Retinal pigment epithelial cell (primary cell): ENCODE measurements around the gene SPTBN5.

ENCODE experiments used
- DNase-seq: peaks from one replicate; pipeline ENCODE4 v3.0.0-alpha.2; 2010; ENCODE audit warnings: low read depth
- H3K4me3 ChIP-seq: 2 replicates; pipeline ENCODE4 v1.5.1; 2011; ENCODE audit warnings: mild to moderate bottlenecking, low read length, control low read depth, moderate library complexity
- CTCF ChIP-seq: conservative IDR thresholded peaks from 2 replicates; pipeline ENCODE4 v1.5.1; 2011; ENCODE audit warnings: low read depth, low read length, control low read depth, inconsistent platforms

The SPTBN5 gene

GRCh38 chr15:41897363-41897799 is 3.5 kb upstream of the SPTBN5 start:
- no peak for DNase-seq
- TF ChIP-seq CTCF, result no peak
- no peak overlapping the region for H3K4me3 ChIP-seq

DNA sequence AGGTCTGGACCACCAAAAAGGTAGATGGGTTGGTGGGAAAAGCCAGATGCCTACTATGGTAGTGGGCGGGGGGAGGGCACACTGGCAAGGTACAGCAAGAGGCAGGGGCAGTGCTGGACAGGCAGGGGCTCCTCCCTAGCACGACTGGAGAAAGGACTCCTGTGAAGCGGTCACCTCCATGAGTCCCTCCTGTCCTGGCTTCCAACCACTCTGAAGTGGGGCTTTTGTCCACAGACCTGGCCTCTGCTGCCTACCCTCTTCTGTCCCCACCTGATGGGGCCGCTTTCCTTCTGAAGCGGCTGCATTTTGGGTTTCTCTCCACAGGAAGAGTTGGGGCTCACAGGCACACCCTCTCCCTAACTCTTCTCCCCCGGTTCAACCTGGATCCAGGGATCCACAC is 2.7 kb upstream of the SPTBN5 start:
- no peak for DNase-seq

GRCh38 chr15:41895957-41896356 is 2.1 kb upstream of the SPTBN5 start:
- H3K4me3 ChIP-seq, result no peak overlapping the region
- no peak for DNase-seq
- no peak for TF ChIP-seq CTCF

More for the DNA sequence above, 2.7 kb upstream of the SPTBN5 start:
- no peak overlapping the region for H3K4me3 ChIP-seq
- no peak for TF ChIP-seq CTCF

DNA sequence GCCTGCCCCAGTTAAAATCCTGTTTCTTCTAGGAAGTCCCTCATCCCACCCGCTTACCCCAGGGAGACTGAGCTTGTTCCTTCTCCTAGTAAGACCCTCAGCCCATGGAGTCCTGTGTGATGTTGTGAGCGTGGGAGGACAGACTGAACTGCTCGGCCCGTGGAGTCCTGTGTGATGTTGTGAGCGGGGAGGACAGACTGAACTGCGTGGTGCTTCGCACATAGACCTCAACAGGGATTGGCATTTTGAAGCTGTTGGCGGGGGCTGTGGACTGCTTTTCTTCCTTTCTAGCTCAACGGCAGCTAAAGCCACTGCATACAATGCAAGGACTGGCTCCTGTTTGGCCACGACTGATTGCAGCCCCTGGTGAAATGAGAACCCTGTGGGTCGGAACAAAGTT is 1.6 kb upstream of the SPTBN5 start:
- DNase-seq, result no peak
- no peak overlapping the region for H3K4me3 ChIP-seq
- TF ChIP-seq CTCF, result no peak

DNA sequence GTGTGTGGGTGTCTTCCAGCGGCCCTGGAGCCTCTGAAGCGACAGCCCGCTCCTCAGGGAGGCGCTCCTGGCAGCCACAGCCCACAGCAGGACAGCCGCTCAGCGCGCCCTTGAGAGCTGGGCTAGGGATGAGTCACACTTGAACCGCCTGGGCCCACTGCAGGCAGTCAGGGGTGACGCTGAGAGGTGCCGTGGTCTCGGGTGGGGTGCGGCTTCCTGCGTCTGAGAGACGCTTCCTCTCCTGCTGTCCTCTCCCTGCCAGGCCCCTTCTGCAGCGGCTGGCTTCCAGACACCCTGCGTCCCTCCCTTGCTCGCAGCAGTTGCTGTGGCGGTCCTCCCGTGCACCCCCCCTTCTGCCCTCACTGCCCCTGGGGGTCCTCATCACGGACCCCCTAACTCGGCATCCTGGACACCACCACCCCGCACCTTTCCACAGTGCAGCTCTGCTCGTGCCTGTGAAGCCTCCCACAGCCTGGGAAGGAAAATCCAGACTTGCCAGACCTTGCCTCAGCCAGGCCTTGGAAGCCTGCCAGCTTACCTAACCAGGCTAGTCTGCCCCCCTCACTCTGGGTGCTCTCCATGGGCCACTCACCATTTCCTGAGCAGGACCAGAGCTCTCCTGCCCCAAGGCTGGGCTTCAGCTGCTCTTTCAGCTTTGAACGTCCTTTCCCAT is 1.1 kb upstream of the SPTBN5 start:
- no peak overlapping the region for H3K4me3 ChIP-seq
- no peak for TF ChIP-seq CTCF
- no peak for DNase-seq

DNA sequence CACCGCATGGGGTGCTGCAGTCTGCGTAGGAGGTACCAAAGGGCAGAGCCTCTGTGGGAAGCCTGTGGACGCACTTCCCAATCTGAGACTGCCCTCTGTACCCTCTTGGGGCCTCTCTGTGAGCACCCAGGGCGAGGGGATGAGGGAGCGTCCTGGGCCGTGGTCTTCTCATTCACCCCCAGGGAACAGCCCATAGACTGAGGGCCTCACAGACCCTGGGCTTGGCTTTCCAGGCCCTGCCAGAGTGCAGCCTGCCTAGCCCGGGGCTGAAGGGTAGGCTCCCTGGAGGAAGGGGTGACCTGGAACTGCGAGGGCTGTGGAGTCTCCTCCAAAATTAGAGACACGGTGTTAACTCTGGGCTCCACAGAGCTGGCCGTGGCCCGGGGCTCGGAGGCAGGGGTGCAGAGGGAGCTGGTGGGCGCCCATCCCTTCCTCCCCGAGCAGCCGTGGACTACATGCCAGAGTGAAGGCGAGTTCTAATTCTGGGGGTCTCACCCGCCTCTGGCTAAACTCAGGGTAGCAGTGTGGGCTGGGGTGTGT is 468 bp upstream of the SPTBN5 start:
- H3K4me3 ChIP-seq, result no peak overlapping the region
- no peak for DNase-seq
- TF ChIP-seq CTCF, result no peak

- DNase-seq, result no peak
- H3K4me3 ChIP-seq, result no peak overlapping the region
- no peak for TF ChIP-seq CTCF
Measured at GRCh38 chr15:41892621-41893421, 1.0 kb downstream of the SPTBN5 start.
